DOHH2 (cell line): ENCODE measurements around the gene IFNAR2.

Experiments
- CTCF ChIP-seq: fragments of 200-600 bp; sonication (generic); IDR thresholded peaks from one replicate; pipeline ENCODE4 v1.5.1; 2014; ENCODE audit warnings: antibody characterized with exemption, mild to moderate bottlenecking, low read depth, low read length; ENCODE audit not compliant: poor library complexity, severe bottlenecking
- EZH2phosphoT487 ChIP-seq: fragments of 200-600 bp; sonication (generic); IDR thresholded peaks from 2 replicates; pipeline ENCODE4 v1.6.1; 2017; ENCODE audit warnings: borderline replicate concordance, mild to moderate bottlenecking, antibody characterized with exemption, low read length, moderate library complexity, mixed read lengths

- TF ChIP-seq CTCF (no peak), EZH2phosphoT487 (no peak)
Measured at GRCh38 chr21:33217138-33217520, 12.6 kb upstream of the IFNAR2 start.
